Stimulated activated CD4-positive, alpha-beta T cell treated with anti-CD3 and anti-CD28 coated beads, TNF-alpha, amount 100 ng/mL, for 1 hour (primary cell): ENCODE results near the gene NRP2.

Experiments
- DNase-seq, 3 donors: peaks; one replicate each; pipeline ENCODE4 v3.0.0-alpha.2; 2020; ENCODE audit warnings: low read depth in 3 of 3, low spot score in 1 of 3

Gene NRP2

DNA sequence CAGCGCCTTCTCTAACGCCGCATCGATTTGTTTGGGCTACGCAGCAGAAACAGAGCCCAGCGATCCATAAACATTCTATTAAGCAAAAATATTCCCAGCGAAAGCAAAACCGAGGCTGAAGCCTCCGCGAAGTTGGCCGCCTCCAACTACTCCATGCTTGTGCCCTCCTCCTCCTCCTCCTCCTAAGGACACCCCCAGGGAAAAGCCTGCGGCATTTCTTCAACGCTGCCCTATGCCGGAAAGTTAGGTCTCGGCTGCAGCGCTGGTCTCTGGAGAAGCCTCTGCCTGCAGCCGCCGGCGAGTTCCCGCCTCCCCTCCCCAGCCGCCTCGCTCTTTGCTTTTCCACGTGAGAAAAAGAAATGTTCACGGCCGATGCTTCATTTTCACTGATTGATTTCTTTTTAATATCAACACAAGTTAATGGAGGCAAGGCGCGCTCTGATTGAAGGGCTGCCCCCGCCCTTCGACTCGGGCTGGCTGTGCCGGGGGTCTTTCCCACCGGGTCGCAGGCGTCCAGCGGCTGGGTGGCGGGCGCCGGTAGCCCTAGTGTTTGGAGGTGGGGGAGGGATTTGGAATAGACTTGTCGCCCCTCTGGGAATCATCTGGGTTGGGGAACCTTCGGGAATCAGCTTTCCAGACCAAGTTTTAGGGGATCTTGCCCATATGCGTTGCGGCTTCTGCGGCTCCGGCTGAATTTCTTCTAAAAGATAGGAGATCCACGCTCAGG is 3.9 kb downstream of the NRP2 start:
- no peak for DNase-seq

DNA sequence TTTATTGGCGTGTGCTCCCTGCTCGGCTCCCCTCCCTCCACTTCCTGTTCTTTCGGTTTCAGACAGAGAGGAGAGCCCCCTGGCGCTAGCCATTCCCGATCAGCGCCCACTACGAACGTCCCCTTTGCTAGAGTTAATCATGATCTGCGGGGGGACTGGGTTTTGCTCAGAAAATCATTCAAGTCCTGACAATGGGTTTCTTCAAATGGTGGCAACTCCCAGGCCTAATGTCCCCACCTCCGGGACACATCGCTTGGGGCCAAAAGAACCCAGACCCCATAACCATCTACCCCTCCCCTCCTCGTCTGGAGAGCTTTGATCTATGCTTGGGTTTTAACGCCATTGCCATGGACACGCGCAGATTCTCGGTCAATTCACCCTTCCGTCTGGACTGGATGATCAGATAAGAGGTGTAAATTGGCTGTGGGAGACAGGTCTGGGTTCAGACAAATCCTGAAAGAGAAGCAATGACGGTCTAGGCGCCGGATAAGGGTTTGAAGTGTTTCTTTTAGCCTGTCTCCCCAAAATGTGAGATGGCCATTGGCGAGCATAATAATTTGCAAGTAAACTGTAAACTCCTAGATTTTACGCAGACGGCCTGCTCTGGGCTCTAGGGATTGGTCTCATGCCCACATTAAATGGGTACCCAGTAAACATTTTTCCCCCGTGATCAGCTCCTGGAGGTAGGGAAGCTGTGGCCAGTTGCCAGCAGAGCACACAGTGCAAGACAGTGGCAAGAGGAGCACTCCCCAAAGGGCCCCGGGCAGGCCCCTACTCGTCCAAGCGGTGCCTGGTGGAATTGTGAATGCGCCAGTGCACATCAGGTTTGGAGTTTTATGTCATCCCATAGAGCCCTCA is 4.7 kb downstream of the NRP2 start:
- DNase-seq: no peak

DNA sequence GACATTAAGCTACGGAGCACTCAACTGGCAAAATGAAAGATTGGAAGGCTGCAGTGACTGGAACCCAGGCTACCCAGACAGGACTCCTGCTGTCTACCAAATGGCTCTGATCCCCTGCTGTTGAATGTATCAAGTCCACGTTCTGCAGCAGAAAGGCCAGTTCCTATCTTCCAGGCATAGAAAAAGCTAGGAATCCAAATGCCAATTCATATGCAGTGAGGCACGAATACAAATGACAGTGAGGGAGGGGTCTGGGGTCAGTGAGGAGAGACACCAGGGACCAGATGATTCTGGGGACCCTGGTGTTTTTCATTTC is 5.3 kb downstream of the NRP2 start:
- no peak for DNase-seq

DNA sequence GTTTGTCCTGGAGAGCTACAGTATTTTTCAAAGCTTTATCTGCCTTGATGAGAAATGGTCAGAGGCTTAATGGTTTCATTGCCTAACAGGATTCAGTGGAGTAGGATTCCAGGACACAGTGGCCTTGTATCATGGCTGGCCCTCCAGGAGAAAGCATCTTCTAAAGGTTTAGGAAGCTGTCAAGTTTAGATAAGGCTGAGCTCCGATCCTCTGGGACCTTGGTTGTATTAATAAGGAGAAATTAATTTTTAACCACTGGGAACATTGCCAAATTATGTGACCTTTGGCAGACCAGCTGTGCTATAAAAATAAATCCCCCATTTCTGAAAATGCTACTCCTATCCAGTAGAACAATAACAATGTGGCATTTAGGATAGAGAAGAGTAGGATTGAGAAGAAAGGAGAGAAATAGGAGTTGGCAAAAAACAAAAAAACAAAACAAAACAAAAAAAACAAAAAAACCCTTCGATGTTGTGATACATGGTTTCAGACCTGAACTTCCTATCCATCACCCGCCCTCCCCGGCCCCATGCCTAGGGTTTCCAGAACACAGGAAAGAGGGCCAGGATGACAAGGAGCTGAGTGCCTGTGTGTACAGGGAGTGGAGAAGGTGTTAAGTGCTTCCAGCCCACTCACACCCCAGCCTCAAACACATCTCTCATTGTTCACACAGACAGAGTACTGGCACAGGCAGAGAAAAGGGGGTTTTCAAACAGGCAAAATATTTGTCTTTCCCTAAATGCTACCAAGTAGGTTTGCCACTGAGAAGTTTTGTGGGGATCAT is 6.3 kb downstream of the NRP2 start:
- DNase-seq: no peak

DNA sequence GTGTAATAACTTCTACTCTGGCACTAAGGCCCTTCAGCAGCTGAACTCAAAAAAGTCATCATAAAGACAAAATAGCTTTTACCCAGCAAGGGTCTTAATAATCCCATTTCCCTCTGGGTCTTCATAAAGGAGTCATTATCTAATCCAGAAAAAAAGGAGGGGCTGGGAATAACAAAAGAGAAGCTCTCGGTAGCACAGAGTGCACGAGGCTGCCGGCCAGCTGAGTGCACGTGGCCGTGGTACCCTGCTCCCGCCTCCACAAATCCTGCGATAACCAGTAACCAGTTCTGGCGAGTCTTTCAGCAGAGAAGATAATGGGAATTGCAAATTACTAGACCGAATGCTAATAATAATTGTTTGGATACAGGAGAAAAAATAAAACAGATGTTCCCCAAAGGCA is 7.5 kb downstream of the NRP2 start:
- DNase-seq: no peak

DNA sequence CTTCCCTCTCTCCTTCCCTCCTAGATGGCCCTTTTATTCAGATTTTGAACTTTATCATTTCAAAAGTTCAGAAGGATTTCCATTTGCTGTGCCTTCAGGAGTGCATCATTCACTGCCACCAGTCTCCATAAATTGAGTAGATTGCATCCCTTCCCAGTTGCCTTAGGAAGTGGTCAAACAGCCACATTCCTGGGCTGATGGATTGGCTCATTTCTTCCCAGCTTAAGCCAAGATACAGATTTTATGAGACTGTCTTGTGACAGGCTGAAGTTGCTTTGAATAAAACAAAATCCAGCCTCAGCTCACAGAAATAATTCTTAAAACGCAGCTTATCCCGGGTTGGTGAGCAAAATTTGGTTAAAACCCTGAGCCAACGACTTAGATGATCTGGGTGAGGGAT is 9.8 kb downstream of the NRP2 start:
- no peak for DNase-seq

DNA sequence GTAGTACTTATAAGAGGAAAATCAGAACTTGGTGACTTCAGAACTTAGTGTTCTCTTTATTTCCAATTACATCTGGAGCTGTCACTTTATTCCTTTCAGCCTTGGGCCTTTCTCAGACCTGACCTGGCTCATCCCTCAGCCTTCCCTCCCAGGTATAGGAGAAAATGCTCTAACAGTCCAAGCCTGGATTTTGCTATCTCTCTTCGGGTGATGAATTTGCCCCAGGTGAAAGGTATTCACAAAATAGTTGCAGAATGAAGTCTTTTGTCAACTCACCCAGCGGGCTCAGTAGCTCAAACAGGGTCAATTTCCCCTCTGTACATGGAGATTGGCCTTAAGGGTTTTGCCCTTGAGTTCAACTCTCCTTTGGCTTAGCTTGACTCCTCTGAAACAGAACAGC is 12.0 kb downstream of the NRP2 start:
- DNase-seq: no peak

DNA sequence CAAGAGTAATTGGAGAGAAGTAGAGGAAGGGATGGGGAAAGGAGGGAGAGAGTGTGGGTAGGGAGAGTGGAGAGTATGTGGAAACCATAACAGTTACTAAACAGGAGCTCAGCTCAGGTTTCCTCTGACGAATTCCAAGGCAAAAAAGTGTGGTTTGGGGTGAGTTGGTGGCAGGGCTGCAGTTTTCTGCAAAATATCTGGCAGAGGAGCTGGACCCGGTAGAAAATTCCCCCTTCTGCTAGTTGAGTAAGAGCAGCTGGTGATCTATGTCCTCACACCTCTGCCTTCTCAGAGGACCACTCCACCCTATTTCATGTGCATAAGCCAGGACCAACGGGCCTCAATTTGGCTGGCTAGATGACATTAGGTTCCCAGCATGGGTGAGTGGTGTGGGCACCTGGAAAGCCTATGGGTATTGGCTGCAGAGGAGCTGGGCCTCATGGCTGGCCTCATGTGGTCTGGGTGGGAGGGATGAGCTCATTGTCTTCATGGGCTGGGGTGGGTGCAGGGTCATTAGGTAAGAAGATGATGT is 13.2 kb downstream of the NRP2 start:
- DNase-seq: no peak

DNA sequence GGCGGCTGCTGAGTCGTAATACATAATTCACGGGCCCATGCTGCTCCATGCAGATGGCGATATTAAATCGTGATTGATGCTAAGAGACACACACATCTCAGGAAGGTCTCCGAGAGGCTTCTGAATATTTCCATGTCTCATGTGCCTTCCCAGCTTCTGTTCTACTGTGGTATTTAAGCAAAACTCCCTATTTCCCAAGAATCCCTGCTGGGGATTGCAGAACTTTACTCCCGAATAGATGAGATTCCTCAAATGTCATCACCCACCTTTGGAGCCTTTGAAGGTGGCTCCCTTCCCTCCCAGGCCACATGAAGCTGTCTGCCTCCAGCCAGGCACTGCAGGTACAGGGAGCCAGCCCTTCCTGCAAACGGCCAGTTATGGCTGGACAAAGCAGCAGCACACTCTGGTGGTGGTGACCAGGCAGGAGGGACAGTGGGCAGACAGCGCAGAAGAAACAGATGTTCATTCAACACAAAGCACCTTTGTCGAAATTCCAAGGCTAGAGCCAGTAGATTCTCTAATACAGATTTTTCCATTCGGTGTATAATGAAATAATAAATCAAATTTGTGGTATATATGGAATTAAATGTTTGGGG is 14.1 kb downstream of the NRP2 start:
- DNase-seq: no peak

DNA sequence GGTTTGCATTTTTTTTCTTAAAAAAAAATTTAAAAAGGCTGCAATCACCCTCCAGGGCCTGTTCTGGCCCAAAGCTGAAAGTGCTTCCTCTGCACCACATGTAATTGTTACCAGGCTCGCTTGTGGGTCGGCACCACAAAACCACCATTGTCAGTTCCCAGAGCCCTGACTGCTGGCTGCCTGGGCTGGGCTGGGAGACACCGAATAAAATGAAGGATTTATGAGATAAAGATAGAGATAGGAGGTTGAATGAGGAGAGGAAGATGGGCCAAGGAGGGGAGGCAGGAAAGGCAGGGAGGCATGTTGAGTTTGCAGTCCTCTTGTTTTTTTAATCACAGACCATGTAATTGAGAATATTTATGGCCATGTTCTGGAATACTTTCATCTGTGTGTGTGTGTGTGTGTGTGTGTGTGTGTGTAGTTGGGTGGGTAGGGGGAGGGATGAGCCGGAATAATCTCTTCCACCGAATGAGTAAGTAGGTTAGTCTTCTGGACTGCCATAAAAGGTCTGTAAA is 14.7 kb downstream of the NRP2 start:
- DNase-seq: no peak

DNA sequence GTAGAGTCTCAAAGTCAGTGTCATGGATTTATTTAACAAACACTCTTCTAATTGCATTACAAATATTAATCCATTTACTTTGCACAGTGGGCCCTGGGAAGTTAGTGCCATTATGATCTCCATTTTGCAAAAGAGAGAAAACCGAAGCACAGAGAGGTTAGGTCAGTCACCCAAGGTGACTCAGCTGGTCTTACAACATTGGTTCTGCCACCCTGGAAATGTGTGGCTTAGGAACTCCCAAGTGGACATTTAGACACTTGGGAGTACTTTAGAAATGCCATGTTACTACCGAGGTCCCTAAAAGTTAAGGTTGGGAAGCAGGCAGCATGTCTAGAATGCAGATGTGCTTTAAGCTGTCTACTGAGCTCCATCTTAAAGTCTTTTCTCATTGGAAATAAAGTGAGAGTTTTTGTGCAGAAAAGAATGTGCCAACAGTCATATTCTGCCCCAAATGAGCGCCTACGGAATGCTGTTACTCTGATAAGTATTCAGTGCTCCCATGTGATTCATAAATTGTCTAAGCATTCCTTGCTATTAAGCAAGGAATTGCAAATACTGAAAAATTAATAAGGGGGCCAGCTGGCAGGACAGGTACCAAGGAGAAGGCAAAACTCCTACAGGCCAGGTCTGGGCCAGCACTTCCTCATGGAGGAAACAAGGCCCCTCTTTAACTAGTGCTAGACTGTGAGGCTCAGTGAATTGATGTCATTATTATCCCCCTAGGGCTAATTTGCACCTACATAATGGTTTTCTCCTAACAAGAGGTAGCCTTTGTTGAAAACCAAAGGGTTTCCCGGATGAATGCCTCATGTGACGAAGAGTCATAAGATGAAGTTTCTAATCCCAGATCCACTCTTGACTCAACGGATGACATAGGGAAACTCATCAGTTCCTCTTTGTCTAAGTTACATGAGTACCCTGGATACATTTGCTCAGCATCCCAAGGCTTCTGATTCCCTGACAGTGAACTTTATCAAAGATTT is 16.3 kb downstream of the NRP2 start:
- DNase-seq: no peak

DNA sequence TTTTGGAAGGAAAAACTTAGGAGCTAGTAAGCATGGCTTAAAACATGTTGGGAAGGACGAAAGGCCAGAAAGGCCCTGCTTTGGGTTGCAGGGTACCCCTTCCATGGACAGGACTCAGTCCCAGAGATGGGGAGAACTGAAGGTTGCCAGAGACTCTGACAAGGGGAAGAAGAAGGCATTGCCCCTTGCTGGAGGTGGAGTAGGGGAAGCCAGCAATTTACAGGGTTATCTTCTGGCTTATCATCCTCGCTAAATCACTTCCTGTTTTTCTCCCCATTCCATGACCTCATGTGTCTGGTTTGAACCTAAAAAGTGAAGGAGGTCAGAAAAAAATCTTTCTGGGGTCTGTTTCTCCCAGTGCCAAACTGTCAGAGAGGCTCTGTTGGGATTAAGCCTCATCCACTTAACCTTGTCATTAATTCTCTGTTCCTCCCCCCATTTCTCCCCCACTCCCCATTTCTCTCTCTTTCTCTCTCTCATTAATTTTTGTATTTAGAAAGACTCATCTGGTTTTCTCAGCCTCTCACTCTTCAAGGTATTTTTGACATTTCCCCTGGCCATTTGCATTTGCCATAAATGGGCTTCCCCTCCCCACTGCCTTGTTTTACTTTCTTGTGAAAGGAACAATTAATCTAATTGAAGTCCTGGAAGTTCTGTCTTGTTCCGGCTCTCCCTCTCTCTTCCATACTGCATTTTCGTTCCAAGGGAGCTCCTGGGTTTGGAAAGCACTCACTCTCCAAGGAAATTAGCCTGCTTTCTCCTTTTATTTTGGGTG is 17.4 kb downstream of the NRP2 start:
- no peak for DNase-seq

DNA sequence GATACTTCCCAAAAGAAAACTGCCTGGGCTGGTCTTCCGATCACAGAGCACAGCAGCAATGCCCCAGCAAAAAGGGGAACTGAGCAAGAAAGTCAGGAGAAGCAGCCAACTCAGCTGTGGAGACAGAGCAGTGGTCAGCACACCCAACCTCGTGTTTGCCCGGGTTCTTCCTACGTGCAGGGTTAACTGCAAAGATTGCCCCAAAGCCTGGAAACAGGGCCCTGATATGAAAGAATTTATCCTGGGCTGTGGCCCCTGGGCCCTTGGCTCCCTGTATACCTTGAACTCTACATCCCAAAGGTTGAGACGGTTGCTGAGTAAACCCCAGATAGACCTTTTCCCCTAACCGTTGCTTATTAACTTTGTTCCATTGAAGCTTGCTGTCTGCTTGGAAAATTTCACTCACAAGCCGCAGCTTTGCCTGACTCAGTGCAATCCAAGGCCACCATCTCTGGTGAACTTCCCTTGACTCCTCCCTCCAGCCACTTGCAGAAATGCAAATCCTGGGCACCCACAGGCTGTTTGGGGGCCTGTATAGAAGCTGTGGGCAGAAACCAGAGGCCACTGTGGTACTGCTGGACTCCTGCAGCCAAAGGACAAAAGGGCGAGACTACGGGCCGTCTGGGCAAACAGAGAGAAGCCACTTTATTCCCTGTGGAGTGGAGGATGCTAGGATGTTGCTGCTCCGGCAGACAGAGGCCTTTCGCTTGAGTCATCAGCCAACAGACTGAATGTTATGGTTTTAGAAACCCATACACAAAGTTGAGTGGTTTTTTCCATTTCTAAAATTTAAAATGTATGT is 18.2 kb downstream of the NRP2 start:
- DNase-seq: no peak

DNA sequence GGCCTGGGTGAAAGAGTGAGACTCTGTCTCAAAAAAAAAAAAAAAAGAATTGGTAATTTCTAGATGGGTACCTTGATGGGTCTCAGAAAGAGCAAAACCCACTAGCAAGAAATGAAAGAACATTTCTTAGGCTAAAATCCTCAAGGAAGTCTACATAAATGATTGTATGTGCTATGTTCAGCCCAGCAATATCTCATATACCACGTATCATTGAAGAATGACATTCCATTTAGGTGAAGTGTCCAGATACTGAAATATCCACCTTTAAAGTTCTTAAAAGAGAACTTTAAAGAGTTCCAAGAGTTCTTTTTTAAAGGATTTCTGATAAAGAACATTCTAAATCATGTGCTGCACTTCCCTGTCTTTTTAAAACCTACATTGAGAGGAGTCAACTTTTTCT is 19.2 kb downstream of the NRP2 start:
- no peak for DNase-seq

DNA sequence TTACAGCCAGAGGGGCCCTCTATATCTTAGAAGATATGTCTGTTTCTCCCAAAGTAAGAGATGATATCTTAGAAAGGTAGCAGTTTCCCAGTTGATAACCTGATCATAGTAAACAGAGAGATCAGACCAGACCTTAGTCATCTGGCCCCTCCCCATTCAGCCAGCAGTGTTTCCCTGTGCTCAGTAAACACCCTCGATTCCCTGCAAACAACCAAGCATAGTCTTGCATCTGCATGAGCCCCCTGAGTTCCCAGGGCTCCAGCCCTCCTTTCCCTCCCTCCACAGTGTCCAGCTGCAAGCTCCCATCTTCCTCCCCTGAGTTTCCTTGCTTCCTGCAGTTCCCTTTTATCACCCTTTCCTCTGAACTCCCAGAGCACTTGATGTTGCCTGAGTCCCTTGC is 20.3 kb downstream of the NRP2 start:
- no peak for DNase-seq

DNA sequence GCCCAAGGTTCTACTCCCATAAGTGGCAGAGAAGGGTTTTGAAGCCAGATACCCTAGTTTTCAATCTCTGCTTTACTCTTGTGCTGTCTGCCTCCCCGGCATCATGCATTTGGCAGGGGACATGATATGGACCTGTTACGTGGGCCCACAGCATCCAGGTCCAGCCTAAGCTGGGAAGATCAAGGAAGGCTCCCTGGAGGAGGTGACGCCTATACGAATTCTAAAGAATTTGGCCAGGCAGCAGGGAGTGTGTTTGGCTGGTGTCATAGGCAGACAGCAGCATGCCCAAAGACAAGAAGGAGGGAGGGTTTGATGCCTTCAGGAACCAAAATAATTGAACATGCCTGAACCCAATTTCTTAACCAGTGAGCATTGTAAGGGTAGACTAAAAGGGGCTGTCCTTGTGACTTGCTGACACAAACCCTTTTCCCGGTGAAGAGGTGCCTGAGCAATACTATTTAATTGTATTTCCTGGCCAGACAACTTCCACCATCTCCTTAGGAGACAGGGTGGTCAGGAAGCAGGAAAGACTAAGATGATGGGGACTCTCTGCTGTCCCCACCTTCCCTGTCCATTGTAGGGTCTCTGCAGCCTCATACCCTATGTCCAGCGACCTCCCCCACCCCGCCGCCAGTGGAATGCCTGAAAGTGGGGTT is 21.3 kb downstream of the NRP2 start:
- DNase-seq: no peak

DNA sequence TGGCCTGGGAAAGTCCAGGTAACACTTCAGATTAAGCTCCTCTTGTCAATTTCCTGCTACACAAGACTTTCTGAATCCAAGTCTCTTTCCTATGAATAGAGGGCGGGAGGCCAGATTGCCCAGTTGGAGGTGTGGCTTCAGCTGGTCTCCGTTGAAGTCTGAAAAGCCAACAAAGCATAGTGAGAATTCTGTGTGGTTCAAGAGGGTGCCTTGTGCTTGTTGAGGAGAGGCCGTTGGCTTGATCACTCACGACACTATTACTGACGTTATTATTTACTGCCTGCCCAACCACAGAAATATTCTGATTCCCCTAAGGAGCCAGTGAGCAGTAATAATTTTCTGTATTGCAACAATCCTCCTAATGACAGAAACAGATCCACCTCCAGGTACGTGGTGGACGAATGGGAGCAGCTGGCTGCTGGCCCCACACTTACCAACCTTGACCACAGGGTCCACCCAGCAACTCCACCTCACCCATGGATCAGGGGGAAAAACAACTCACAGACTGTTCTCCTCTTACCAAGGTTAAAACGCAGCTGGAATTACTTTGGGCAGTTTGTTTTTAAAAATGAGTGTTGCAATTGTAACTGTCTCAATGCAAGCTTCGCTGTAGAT is 21.9 kb downstream of the NRP2 start:
- DNase-seq: no peak
